Posterior vena cava (tissue), 2 donors: Measurements from ENCODE around the gene ISX. TPM values are rescaled to one million over a fixed set of nuclear protein-coding genes. Genes with fewer than 3 reads are reported as not detected.

ENCODE experiments used
- total RNA-seq, 2 donors: library from RNA; stranded (reverse); fragmentation: NEBNext Ultra II Directional; extraction: Animal tissue kit (Norgen Biotek cat#: 25700); gene quantifications; one replicate each; pipeline ENCODE4 v1.2.1, GENCODE V29; 2021
- donor health status: DM: yes; HTN: yes; CAD: no.
- donor health status: DM: yes; HTN: yes; CAD: no.

Gene ISX
- total RNA-seq, 2 donors from 2014 or later = not detected

Other genes with a start within 250 kb of the ISX start
- gene HMGXB4, start 191.3 kb downstream of the ISX start, total RNA-seq = 10 to 100 TPM; 15.1 to 16.1 TPM
- gene TOM1, start 233.7 kb downstream of the ISX start, total RNA-seq = 10 to 100 TPM; 32.1 to 34.0 TPM